Measurements from ENCODE around the gene KLHDC10. TPM values are rescaled to one million over a fixed set of nuclear protein-coding genes. Genes with fewer than 3 reads are reported as not detected.

The KLHDC10 gene
- total and polyA plus RNA-seq, 9 donors, result 11.3 to 36.4 (median 26.7) TPM

DNA sequence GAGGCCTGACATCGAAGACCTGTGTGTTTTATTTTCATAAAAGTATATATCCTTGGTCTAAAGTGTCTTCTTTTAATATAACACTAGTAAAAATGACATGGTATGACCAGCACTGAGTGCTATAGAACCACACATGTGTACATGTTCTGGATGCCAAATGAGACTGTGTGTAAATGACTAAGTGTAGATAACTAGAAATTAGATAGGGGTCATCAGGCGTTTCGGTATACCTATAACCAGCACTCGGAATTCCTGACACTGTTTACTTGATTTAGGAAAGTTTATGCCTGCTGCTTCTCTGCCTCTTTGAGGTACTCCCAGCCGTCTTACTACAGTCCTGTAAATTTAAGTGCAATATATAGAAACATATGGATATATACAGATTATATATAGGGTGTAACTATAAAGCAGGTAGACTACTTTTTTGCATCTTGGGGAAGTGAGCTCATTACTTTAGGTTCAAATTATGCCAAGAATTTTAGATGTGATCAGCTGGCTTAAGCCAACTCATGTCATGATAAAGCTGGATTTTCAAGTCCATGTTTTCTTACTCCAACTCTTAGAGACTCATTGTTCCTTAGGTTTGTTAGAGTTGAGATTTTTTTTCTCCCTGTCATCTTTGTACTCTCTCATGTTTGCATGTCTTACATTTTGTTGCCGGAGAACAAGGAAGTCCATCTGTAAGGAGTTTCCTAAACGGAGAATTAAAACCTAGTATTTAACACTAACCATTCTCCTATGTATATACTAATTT, 62.9 kb downstream of the KLHDC10 start:
- no peak for DNase-seq
- Histone ChIP-seq H3K4me3 (no peak overlapping the region), H3K36me3 (no peaks in the 10 kb centered on the region), H3K27me3 (no peaks in the 10 kb centered on the region), H3K4me1 (ENCODE audit: insufficient read depth) (no peaks in the 10 kb centered on the region), H3K27ac (no peak overlapping the region), H3K9me3 (no peaks in the 10 kb centered on the region)
- 94% methylated on average over 7 of the region's 7 CpGs for WGBS, 3 donors
- intact Hi-C loops (cut with DNase I), result no loop called here
- no peak for TF ChIP-seq EP300 (IDR thresholded peaks at IDR 0.05)
- TF ChIP-seq, protein P1, sequence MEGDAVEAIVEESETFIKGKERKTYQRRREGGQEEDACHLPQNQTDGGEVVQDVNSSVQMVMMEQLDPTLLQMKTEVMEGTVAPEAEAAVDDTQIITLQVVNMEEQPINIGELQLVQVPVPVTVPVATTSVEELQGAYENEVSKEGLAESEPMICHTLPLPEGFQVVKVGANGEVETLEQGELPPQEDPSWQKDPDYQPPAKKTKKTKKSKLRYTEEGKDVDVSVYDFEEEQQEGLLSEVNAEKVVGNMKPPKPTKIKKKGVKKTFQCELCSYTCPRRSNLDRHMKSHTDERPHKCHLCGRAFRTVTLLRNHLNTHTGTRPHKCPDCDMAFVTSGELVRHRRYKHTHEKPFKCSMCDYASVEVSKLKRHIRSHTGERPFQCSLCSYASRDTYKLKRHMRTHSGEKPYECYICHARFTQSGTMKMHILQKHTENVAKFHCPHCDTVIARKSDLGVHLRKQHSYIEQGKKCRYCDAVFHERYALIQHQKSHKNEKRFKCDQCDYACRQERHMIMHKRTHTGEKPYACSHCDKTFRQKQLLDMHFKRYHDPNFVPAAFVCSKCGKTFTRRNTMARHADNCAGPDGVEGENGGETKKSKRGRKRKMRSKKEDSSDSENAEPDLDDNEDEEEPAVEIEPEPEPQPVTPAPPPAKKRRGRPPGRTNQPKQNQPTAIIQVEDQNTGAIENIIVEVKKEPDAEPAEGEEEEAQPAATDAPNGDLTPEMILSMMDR (IDR thresholded peaks at IDR 0.05), result no peak

DNA sequence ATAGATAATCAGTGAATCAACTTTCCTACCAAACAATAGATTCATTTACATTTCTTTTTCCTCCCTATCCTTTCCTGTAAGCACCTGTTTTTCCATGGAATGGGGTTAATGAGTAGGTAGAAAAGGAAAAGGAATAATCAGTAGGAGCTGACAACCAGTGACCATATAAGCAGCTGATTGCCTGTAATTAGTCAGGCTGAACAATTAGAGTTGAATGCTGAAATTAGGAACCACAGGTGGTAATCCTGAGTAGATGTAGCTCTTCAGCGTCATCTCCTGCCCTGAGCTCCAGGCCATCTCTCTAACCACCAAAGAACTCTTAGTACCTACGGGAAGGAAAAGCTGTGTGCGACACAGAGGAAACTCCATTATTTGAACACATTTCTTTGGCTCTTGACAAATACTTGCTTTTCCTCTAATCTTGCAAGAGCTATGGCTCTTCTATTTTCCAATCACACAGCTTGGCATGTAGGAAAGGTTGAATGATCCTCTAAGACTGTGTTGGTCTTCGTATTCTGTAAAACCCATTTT, 63.8 kb downstream of the KLHDC10 start:
- intact Hi-C loops (cut with DNase I), result no loop called here

DNA sequence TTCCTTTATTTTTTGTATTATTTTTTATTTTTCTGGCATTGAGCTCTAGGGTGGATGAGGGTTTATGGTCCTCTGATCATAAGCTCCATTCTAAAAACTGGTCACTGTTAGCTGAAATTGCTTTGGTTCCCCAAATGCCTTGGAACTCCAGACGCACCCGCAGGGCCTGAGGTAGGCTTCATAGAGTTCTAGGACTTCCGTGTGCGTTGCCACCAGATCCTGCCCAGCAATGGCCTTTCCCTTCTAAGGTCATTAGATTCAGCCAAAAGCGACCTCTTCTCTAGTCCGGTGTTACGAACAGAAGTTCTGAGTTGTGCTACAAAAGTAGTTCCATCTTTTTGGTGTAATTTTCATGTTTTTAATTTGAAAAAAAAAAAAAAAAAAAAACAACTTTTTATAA, 64.4 kb downstream of the KLHDC10 start:
- intact Hi-C loops (cut with DNase I), result no loop called here
- Histone ChIP-seq H3K36me3 (no peaks in the 10 kb centered on the region), H3K27me3 (no peaks in the 10 kb centered on the region), H3K4me1 (ENCODE audit: insufficient read depth) (peaks cover 1% of the 10 kb centered on the region), H3K4me3 (no peak overlapping the region), H3K9me3 (no peaks in the 10 kb centered on the region), H3K27ac (no peak overlapping the region)
- 94 to 97% (median 96%) methylated on average over 7 of the region's 7 CpGs for WGBS, 3 donors
- DNase-seq, result no peak
- TF ChIP-seq EP300 (IDR thresholded peaks at IDR 0.05) (no peak), POLR2A (IDR thresholded peaks at IDR 0.05) (no peak)
- TF ChIP-seq, protein P1 (IDR thresholded peaks at IDR 0.05), result no peak

More for the DNA sequence above, 63.8 kb downstream of the KLHDC10 start:
- no peaks in the 10 kb centered on the region for H3K27me3 ChIP-seq
- 96 to 97% (median 97%) methylated on average over 4 of the region's 4 CpGs for WGBS, 3 donors
- DNase-seq, result no peak
- no peak overlapping the region for H3K4me3 ChIP-seq
- TF ChIP-seq, protein P1 (IDR thresholded peaks at IDR 0.05), result no peak
- no peak for TF ChIP-seq EP300 (IDR thresholded peaks at IDR 0.05)
- TF ChIP-seq POLR2A (IDR thresholded peaks at IDR 0.05), result no peak
- no peaks in the 10 kb centered on the region for H3K9me3 ChIP-seq
- H3K27ac ChIP-seq, result no peak overlapping the region
- peaks cover 1% of the 10 kb centered on the region for H3K4me1 ChIP-seq (ENCODE audit: insufficient read depth)
- H3K36me3 ChIP-seq, result no peaks in the 10 kb centered on the region

DNA sequence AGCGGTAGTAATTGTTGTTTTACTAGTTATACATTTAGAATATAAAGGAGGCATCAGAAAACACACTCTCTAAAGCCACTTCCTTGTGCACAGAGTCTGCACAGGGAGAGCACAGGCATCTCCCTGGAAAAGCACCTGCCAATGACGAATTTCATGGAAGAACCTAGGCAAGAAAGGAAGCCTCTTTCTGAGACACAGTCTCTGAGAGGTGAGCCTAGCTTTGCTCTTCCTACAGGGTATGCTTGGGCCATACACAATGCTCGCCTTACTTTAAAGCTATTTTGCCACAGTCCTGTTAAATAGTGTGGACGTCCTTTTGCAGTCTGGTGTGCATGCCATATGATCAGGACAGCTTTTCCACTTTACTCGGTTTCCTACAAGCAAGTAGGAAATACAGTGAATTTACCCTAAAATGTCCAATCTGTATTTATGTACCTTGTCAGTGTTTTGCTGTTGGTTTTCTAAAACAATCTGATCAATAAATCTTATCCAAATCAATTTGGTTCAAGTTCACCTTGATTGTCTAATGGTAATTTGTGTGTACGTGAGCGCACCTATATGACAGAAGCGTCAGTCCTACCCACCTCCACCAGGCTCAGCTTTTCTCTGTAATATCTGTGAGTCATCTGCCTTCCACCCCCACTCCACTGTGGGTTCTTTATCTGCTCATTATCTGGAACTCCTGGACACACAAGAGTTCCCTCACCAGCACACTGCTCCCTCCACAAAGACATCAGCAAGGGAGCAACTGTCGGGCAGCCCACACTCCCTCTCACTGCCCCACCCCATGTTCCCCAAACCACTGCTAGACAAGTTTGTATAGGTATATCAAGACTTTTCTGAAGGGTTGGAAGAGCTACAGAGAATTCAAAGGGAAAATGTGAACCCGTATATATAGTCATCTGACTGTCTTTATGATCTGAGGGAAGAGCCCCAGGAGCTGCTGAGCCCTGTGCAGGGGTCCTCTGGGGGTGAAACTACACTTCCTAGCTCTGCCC, 65.2 kb downstream of the KLHDC10 start:
- no peaks in the 10 kb centered on the region for H3K36me3 ChIP-seq
- H3K4me3 ChIP-seq, result no peak overlapping the region
- peaks cover 1% of the 10 kb centered on the region for H3K4me1 ChIP-seq (ENCODE audit: insufficient read depth)
- no peak for TF ChIP-seq POLR2A (IDR thresholded peaks at IDR 0.05)
- TF ChIP-seq, protein P1 (IDR thresholded peaks at IDR 0.05), result no peak
- TF ChIP-seq EP300 (IDR thresholded peaks at IDR 0.05), result no peak
- H3K27me3 ChIP-seq, result no peaks in the 10 kb centered on the region
- DNase-seq, result no peak
- no peak overlapping the region for H3K27ac ChIP-seq
- 95 to 96% (median 95%) methylated on average over 10 of the region's 10 CpGs for WGBS, 3 donors
- intact Hi-C loops (cut with DNase I), result no loop called here
- H3K9me3 ChIP-seq, result no peaks in the 10 kb centered on the region
